ENCODE measurements around the gene SCN2B.

DNA sequence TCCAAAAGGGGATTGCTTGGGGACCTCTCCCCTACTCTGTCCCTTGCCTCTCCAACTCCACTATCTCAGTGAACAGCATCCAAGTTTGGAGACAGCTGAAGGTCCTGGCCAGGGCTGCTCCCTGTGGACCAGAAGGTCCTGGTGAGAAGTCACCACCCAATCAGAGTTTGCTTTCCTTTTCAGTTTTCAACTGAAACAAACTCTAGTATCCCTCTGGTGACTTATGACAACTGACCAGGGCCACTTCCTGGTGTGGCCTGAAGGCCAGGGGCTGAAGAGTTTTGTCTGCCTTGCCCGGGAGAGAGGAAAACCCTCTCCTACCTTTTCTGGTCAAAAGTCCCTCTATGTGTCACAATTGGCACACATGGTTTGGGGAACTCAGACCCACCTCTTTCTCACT, 43.3 kb upstream of the SCN2B start:
- TF ChIP-seq RAD21 (IDR thresholded peaks at IDR 0.05; ENCODE audit: low read length), result no peak
- TF ChIP-seq CEBPB (IDR thresholded peaks at IDR 0.05; ENCODE audit: low read depth, low read length), result no peak
- no peak for TF ChIP-seq CTCF (conservative IDR thresholded peaks at IDR 0.05; ENCODE audit: low read depth, low read length)
- TF ChIP-seq USF2 (IDR thresholded peaks at IDR 0.05; ENCODE audit: low read depth, low read length), result no peak
- TF ChIP-seq RFX5 (IDR thresholded peaks at IDR 0.05; ENCODE audit: low read depth, low read length), result no peak
- no peak for TF ChIP-seq BHLHE40 (IDR thresholded peaks at IDR 0.05; ENCODE audit: low read depth, low read length)
- TF ChIP-seq MAZ (IDR thresholded peaks at IDR 0.05; ENCODE audit: borderline replicate concordance, low read depth, low read length), result no peak
- TF ChIP-seq MXI1 (IDR thresholded peaks at IDR 0.05; ENCODE audit: borderline replicate concordance, low read depth, low read length), result no peak
- TF ChIP-seq POLR2A (IDR thresholded peaks at IDR 0.05; ENCODE audit: low read depth, low read length), result no peak
- no peak for TF ChIP-seq MAFK (IDR thresholded peaks at IDR 0.05; ENCODE audit: low read depth, low read length)

Measured in IMR-90 (cell line).